Gastrocnemius medialis (tissue), 4 donors: ENCODE data around the gene EHD4. TPM values are rescaled to one million over a fixed set of nuclear protein-coding genes. Genes with fewer than 3 reads are reported as not detected.

Experiments used
- ATAC-seq, 2 donors: fragments of 150-250 bp; one replicate each; pipeline ENCODE4 v1.9.1; 2016
- DNase-seq, 2 donors: peaks; one replicate each; pipeline ENCODE4 v3.0.0-alpha.2; 2019
- H3K27ac ChIP-seq, 4 donors: fragments of 200-600 bp; sonication (generic); 1 replicate in 1 of 4; 2 replicates in 3 of 4; pipeline ENCODE4 v1.5.1; 2016 to 2018; ENCODE audit warnings: mild to moderate bottlenecking in 2 of 4, moderate library complexity in 1 of 4
- H3K27me3 ChIP-seq, 3 donors: fragments of 200-600 bp; sonication (generic) in 2 of 3; 1 replicate in 1 of 3; 2 replicates in 2 of 3; pipeline versions ENCODE4 v1.5.1 to v1.6.0; 2016 to 2019; ENCODE audit warnings: mild to moderate bottlenecking in 1 of 3, moderate library complexity in 1 of 3
- H3K36me3 ChIP-seq, 2 donors: fragments of 200-600 bp; sonication (generic) in 1 of 2; one replicate each; pipeline ENCODE4 v1.5.1; 2017 to 2018
- H3K4me1 ChIP-seq, 2 donors: fragments of 200-600 bp; sonication (generic) in 1 of 2; one replicate each; pipeline ENCODE4 v1.5.1; 2016 to 2017; ENCODE audit warnings: mild to moderate bottlenecking in 2 of 2
- H3K4me3 ChIP-seq, 4 donors: fragments of 200-600 bp; sonication (generic) in 3 of 4; 1 replicate in 1 of 4; 2 replicates in 3 of 4; pipeline ENCODE4 v1.5.1; 2016 to 2019; ENCODE audit warnings: mild to moderate bottlenecking in 2 of 4
- H3K9me3 ChIP-seq, 3 donors: fragments of 200-600 bp; sonication (generic) in 2 of 3; 1 replicate in 1 of 3; 2 replicates in 2 of 3; pipeline ENCODE4 v1.5.1; 2016 to 2019
- POLR2A ChIP-seq, 2 donors: fragments of 450-650 bp; IDR thresholded peaks; one replicate each; pipeline ENCODE4 v1.6.1; 2017; ENCODE audit warnings: antibody characterized with exemption in 2 of 2, mild to moderate bottlenecking in 2 of 2, moderate library complexity in 2 of 2
- in situ Hi-C, 4 donors: fragments of 200-750 bp; cut with MboI; loops; one replicate each; pipeline versions ENCODE4 v1.15.0 to v1.8.0; 2017; ENCODE audit warnings: low sequenced_read_pairs in 4 of 4
- intact Hi-C: fragments of 100-400 bp; cut with DNase I; formaldehyde crosslinking; loops from one replicate; pipeline ENCODE4 v1.15.1; 2023; ENCODE audit warnings: low total_unique reads
- total RNA-seq, 4 donors: library from RNA; depleted of rRNA; stranded (reverse); fragments of >200 nt; gene quantifications; one replicate each; pipeline versions ENCODE4 v1.1.0 to v1.2.3, GENCODE V29; 2016
- TF ChIP-seq, protein P1 (sequence below), 5 experiments: fragments of 450-650 bp in 3 of 5; fragments of 200-600 bp in 2 of 5; sonication (generic) in 2 of 5; IDR thresholded peaks in 4 of 5; conservative IDR thresholded peaks in 1 of 5; 1 replicate in 4 of 5; 2 replicates in 1 of 5; pipeline ENCODE4 v1.5.1; 2016 to 2019; ENCODE audit warnings: antibody characterized with exemption in 5 of 5, mild to moderate bottlenecking in 3 of 5, moderate library complexity in 3 of 5

The EHD4 gene
- total RNA-seq, 4 donors from 2014 or later = 3.8 to 7.1 (median 4.3) TPM

DNA sequence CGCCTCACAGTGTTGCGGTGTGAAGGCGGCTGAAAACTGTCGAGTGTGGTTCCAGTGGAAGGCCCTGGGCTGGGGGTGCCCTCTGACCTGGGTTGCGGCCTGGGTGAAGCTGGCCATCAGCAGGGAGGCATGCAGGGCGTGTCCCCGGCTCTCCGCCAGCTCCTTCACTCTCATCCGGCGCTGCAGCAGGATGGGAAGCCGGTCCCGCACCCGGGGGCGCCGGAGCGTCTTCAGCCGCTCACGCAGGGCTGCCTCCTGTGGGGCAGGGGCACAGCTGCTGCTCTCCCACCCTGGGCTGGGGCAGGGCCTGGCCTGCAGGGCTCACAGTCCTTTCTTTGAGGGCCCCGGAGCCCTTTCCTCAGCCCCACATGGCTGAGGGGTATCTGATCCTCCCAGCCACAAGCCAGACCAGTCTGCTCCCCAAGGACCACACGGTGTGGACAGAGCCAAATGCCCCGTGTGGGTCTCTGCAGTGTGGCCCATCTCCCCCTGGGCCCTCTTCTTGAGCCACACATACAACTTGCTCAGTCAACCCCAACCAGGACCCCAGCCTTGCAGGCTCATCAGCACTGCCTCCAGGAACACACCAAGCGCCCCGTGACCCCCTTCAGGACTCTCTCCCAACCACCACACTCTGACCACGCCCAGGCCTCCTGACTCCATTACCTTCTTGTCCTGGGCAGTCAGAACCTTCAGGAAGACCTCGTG is 105.3 kb downstream of the EHD4 start:
- no peaks in the 10 kb centered on the region for H3K36me3 ChIP-seq
- DNase-seq = no peak
- no peaks in the 10 kb centered on the region for H3K4me1 ChIP-seq
- no peak overlapping the region for H3K4me3 ChIP-seq
- in situ Hi-C loops = no loop called here
- H3K27me3 ChIP-seq = no peaks in the 10 kb centered on the region
- H3K9me3 ChIP-seq = no peaks in the 10 kb centered on the region
- TF ChIP-seq, protein P1, sequence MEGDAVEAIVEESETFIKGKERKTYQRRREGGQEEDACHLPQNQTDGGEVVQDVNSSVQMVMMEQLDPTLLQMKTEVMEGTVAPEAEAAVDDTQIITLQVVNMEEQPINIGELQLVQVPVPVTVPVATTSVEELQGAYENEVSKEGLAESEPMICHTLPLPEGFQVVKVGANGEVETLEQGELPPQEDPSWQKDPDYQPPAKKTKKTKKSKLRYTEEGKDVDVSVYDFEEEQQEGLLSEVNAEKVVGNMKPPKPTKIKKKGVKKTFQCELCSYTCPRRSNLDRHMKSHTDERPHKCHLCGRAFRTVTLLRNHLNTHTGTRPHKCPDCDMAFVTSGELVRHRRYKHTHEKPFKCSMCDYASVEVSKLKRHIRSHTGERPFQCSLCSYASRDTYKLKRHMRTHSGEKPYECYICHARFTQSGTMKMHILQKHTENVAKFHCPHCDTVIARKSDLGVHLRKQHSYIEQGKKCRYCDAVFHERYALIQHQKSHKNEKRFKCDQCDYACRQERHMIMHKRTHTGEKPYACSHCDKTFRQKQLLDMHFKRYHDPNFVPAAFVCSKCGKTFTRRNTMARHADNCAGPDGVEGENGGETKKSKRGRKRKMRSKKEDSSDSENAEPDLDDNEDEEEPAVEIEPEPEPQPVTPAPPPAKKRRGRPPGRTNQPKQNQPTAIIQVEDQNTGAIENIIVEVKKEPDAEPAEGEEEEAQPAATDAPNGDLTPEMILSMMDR (IDR thresholded peaks at IDR 0.05 in 4 of 5, conservative IDR thresholded peaks at IDR 0.05 in 1 of 5) = no peak
- TF ChIP-seq POLR2A (IDR thresholded peaks at IDR 0.05) = no peak
- H3K27ac ChIP-seq = no peak overlapping the region
- intact Hi-C loops = no loop called here
- no peak for ATAC-seq

DNA sequence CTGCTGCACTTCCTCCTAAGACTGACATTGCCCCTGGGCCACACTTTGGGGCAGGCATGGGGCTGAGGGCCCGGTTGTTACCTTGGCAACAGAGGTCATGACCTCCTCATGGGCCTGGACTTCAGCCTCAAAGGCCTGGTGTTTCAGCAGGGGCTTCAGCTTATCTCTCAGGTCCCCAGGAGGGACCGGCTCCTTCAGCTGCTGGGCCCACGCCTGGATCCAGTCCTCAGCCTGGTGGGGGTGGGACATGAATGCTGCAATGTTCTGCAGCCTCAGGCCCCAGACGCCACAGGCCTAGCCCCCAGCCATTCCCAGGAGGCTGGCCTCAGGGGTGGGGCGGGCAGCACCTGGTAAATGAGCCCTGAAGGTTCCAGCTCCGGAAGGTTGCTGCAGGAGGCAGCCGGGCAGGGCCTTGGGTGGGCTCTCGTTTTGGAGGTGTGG is 106.1 kb downstream of the EHD4 start:
- DNase-seq (no peak), ATAC-seq (no peak)
- intact Hi-C loops (no loop called here), in situ Hi-C loops (no loop called here)
- Histone ChIP-seq H3K27me3 (no peaks in the 10 kb centered on the region), H3K4me3 (no peak overlapping the region), H3K4me1 (no peaks in the 10 kb centered on the region), H3K36me3 (no peaks in the 10 kb centered on the region), H3K27ac (no peak overlapping the region), H3K9me3 (no peaks in the 10 kb centered on the region)
- TF ChIP-seq, protein P1 (IDR thresholded peaks at IDR 0.05 in 4 of 5, conservative IDR thresholded peaks at IDR 0.05 in 1 of 5) = no peak
- no peak for TF ChIP-seq POLR2A (IDR thresholded peaks at IDR 0.05)

DNA sequence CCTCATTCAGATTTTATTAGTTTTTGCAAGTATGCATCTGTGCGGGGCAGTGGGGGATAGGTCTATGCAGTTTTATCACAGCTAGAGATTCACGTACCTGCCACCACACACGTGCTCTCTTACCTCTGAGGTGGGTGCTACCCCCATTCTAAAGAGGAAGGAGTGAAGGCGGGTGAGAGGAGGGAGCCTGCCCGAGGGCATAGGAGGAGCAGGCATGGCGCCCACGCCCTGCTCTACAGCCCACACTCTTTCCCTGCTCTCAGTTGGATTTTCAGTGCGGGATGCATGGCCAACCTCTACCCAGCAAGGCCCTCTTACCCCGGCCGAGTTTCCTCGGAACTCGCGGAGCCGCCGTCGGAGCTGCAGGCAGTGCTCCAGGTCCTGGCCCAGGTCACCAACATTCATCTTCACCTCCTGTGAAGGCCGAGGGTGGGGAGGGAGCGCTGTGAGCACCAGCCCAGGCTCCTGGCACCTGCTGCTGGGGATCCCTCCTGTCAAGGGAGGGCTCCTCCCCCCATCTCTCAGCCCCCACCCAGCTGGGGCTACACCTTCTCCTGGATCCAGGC is 106.8 kb downstream of the EHD4 start:
- Histone ChIP-seq H3K4me1 (no peaks in the 10 kb centered on the region), H3K27ac (no peak overlapping the region), H3K4me3 (no peak overlapping the region), H3K27me3 (no peaks in the 10 kb centered on the region), H3K9me3 (no peaks in the 10 kb centered on the region), H3K36me3 (no peaks in the 10 kb centered on the region)
- DNase-seq = no peak
- intact Hi-C loops (no loop called here), in situ Hi-C loops (no loop called here)
- TF ChIP-seq, protein P1 (IDR thresholded peaks at IDR 0.05 in 4 of 5, conservative IDR thresholded peaks at IDR 0.05 in 1 of 5) = no peak
- TF ChIP-seq POLR2A (IDR thresholded peaks at IDR 0.05) = no peak
- no peak for ATAC-seq

DNA sequence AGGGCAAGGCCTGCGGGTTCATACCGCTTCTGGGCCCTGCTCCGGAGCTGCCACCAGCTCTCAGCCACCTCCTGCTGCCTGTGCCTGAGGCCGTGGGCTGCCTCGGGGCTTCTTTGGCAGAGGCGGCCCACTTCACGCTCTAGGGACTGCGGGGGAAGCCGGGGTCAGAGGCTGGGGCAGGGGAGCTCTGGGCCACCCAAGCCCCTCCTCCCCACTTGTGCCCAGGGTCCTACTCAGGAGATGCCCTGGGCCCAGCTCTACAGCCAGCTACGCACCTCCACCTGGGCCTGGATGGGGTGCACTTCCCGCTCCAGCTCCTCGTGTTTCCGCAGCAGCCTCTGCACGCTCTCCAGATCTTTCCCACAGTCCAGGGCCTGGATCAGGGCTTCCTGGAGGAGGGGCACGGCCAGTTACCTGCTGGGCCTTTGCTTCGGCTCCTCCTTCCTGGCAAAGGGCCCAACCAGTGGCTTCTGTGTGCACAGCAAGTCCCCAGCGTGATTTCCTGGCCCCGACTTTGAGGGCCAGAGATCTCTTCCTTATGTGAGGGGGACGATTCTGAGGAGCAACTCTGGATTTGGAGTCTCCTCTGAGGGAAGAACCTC is 109.7 kb downstream of the EHD4 start:
- H3K27ac ChIP-seq = no peak overlapping the region
- in situ Hi-C loops = no loop called here
- no peak for ATAC-seq

More for the DNA sequence above, 109.7 kb downstream of the EHD4 start:
- Histone ChIP-seq H3K9me3 (no peaks in the 10 kb centered on the region), H3K4me3 (no peak overlapping the region), H3K4me1 (no peaks in the 10 kb centered on the region), H3K27me3 (no peaks in the 10 kb centered on the region), H3K36me3 (no peaks in the 10 kb centered on the region)
- intact Hi-C loops = no loop called here
- DNase-seq = no peak
- no peak for TF ChIP-seq POLR2A (IDR thresholded peaks at IDR 0.05)
- TF ChIP-seq, protein P1 (IDR thresholded peaks at IDR 0.05 in 4 of 5, conservative IDR thresholded peaks at IDR 0.05 in 1 of 5) = no peak
